ENCODE results near the gene POU3F2.

Gene POU3F2

GRCh38 chr6:98845211-98846020, 11.0 kb downstream of the POU3F2 start:
- H3K4me3 ChIP-seq (replicated peaks in 1 of 2; ENCODE audit: low read depth in 2 of 2, low read length in 2 of 2), result peak overlapping the region; percentile 13 to 26
- peak; percentile 87 for DNase-seq (ENCODE audit: low read depth in 2 of 2)
- TF ChIP-seq CTCF (IDR thresholded peaks at IDR 0.05; ENCODE audit: low read depth, low read length), result peak; percentile 88

GRCh38 chr6:98846021-98846380, 11.6 kb downstream of the POU3F2 start:
- H3K4me3 ChIP-seq (replicated peaks in 1 of 2; ENCODE audit: low read depth in 2 of 2, low read length in 2 of 2), result no peak overlapping the region
- no peak for DNase-seq (ENCODE audit: low read depth in 2 of 2)
- no peak for TF ChIP-seq CTCF (IDR thresholded peaks at IDR 0.05; ENCODE audit: low read depth, low read length)

DNA sequence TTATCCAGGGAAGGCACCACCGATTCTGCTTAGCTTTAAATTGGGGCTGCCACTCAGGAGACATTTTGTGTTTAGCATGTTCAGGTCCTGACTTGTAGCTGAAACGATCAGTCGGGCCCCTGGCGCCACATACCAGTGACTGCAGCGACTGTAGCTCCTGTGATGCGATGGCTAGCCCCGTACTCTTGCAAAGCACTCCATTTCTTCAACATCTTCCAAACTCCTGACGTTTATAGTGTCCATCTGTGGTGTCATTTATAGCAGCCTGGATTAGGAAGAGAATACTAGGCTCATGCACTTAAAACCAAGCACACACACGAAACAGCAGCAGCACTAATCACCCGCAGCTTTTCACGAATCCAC, 13.0 kb downstream of the POU3F2 start:
- TF ChIP-seq CTCF (IDR thresholded peaks at IDR 0.05; ENCODE audit: low read depth, low read length), result no peak
- no peak overlapping the region for H3K4me3 ChIP-seq (replicated peaks in 1 of 2; ENCODE audit: low read depth in 2 of 2, low read length in 2 of 2)
- DNase-seq (ENCODE audit: low read depth in 2 of 2), result no peak

DNA sequence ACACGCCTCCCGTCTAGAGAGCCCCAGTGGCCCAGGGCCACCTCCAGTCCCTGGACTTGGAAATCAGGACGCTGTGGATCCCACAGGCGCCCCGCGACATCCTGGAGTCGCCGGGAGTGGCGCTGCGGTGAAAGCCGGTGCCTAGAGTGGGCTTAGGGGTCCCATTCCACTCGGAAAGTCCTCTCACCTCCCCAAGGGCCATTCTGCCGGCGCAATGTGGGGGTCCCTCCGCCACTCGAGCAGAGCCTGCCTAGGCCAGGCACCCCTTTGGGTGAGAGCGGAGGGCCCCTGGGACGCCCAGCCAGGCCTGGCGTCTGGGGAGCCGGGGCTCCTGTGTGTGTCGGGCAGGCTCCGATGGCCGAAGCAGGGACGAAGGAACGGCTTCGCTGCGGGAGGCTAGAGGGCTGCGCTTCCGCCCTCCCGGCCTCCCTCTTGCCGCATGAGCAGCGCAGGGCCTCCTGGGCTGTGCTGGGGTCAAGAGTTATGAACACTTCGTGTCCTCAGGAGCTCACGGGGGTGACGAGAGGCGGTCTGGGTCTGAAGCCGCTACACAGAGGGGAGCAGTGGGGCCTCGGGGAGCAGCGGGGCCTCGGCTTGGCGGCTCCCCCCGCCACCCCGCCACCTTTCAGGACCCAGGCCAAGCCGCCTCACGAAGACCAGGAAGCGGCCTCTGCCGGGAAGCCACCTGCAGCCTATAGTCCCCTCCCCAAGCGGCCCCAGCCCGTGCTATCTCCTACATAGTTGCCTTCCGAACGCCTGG, 13.6 kb downstream of the POU3F2 start:
- DNase-seq (ENCODE audit: low read depth in 2 of 2), result peak in 1 of 2 donors; percentile 14
- no peak for TF ChIP-seq CTCF (IDR thresholded peaks at IDR 0.05; ENCODE audit: low read depth, low read length)
- peak overlapping the region; percentile 8 to 17 for H3K4me3 ChIP-seq (replicated peaks in 1 of 2; ENCODE audit: low read depth in 2 of 2, low read length in 2 of 2)

DNA sequence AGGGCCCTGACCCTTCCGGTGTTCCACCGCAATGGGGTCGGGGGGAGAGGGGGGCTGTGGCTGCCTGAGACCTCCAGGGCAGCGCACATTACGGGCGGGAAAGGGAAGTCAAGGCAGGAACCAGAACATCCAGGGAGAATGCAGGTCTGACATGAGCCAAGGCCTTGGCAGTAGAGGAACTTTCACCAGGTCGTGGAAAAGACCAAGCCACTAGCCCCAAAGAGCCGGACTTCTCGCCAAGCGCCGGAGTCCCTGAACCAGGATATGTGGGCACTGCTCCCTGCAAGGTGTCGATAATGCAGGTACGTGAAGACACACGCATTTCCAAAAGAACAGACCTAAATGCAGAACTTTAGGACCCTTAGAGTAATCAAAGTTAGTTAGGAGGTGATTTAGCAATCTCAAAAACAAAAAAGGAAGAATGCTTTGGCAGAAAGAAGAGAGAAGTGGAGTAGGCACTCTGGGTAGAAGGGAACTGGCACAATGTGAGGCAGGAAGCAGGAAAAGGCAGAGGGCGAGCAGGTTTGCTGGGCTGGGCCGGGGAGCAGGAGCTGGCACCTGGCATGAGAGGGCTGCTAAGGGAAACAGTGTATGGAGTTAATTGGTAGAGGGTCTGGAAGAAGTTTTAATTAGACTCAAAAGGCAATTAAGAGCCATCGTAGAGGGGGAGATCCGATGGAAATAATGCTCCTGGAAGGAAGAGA, 14.3 kb downstream of the POU3F2 start:
- DNase-seq (ENCODE audit: low read depth in 2 of 2), result no peak
- no peak for TF ChIP-seq CTCF (IDR thresholded peaks at IDR 0.05; ENCODE audit: low read depth, low read length)

DNA sequence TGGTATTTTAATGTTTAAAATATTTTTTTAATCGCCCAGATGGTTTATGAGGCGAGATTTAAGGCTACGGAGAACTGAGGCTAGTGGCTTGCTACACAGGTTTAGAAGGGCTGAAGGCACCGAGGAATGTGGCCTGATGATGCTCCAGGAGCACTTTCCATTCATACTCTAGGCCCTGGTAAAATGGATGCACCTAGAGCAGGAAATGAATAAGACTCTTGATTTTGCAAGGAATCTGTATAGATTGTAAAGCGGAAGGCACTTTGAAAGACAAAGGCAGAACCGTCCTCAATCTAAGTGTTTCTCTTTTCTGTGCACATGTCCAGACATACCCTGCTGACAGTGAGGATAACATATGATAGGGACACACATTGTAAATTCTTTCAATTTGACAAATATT, 30.1 kb downstream of the POU3F2 start:
- DNase-seq (ENCODE audit: low read depth in 2 of 2), result no peak
- no peak overlapping the region for H3K4me3 ChIP-seq (replicated peaks in 1 of 2; ENCODE audit: low read depth in 2 of 2, low read length in 2 of 2)
- TF ChIP-seq CTCF (IDR thresholded peaks at IDR 0.05; ENCODE audit: low read depth, low read length), result no peak

More for the DNA sequence above, 14.3 kb downstream of the POU3F2 start:
- H3K4me3 ChIP-seq (replicated peaks in 1 of 2; ENCODE audit: low read depth in 2 of 2, low read length in 2 of 2), result no peak overlapping the region

Data from cardiac fibroblast (primary cell).